ENCODE results near the gene ARID1B. TPM values are rescaled to one million over a fixed set of nuclear protein-coding genes. Genes with fewer than 3 reads are reported as not detected.

The ARID1B gene
- total and polyA plus RNA-seq, 10 of the 15 experiments (the other 5 are each of a cell fraction or from before 2014, with no cell fraction given), result 24.7 to 133 (median 54.6) TPM

DNA sequence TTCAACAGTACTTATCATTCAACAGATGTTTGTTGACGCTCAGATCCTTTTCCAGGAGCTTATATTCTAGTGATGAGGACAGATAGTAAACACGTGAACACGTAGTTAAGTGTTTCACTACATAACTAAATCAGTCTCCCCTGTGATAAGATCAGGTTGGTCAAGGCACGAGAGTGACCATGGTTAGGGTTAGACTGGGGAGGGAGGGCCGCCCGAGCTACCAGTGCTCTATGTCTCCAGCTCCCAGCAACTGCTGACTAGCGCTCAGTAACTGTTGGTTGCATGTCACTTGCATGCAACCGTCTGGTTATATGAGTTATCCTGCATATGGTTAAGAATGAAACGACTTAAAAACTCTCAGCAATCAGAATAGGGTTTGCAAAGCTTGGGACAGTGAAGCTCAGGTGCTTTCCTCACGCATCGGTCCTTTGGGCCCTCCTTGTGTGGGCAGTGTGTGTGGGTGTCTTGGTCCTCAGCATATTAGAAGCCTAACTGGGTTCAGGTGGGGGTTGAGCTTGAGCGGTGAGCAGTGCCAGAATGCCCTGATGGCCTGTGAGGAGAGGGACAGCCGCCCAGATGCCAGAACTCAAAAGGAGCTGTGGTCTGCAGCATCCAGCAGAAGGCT, 120.8 kb downstream of the ARID1B start (continued):
- TF ChIP-seq, protein P1, sequence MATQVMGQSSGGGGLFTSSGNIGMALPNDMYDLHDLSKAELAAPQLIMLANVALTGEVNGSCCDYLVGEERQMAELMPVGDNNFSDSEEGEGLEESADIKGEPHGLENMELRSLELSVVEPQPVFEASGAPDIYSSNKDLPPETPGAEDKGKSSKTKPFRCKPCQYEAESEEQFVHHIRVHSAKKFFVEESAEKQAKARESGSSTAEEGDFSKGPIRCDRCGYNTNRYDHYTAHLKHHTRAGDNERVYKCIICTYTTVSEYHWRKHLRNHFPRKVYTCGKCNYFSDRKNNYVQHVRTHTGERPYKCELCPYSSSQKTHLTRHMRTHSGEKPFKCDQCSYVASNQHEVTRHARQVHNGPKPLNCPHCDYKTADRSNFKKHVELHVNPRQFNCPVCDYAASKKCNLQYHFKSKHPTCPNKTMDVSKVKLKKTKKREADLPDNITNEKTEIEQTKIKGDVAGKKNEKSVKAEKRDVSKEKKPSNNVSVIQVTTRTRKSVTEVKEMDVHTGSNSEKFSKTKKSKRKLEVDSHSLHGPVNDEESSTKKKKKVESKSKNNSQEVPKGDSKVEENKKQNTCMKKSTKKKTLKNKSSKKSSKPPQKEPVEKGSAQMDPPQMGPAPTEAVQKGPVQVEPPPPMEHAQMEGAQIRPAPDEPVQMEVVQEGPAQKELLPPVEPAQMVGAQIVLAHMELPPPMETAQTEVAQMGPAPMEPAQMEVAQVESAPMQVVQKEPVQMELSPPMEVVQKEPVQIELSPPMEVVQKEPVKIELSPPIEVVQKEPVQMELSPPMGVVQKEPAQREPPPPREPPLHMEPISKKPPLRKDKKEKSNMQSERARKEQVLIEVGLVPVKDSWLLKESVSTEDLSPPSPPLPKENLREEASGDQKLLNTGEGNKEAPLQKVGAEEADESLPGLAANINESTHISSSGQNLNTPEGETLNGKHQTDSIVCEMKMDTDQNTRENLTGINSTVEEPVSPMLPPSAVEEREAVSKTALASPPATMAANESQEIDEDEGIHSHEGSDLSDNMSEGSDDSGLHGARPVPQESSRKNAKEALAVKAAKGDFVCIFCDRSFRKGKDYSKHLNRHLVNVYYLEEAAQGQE (IDR thresholded peaks at IDR 0.05; ENCODE audit: low read depth, low read length), result no peak
- TF ChIP-seq SPI1 (IDR thresholded peaks at IDR 0.05; ENCODE audit: borderline replicate concordance, insufficient read depth, low read depth, low read length), result no peak
- TF ChIP-seq CEBPB (IDR thresholded peaks at IDR 0.05; ENCODE audit: borderline replicate concordance in 1 of 2, low read depth in 2 of 2, low read length in 2 of 2), result no peak
- no peak for TF ChIP-seq RFX5 (IDR thresholded peaks at IDR 0.05; ENCODE audit: low read depth, low read length)

DNA sequence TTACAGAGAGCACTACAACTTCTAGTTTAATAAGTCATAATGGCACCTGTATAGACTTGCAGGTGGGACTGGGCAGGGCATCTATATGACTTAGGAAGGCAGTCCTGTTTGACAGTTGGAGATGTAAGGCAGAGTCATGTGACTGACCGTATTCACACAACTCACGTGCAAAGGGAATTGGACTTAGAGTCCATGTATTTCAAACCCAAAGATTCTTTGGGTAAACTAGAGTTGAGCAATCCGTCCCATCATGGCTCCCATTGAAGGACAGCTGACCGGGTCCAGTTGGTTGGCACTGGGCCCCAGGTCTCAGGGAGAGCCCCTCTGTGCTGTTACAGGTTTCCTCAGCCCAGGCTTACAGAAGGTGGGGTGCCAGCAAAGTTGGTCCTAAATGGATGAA, 121.9 kb downstream of the ARID1B start:
- FAIRE-seq (no peak), DNase-seq (ENCODE audit: low read depth, low spot score) (no peak), ATAC-seq (no peak)
- Histone ChIP-seq H3K9me3 (replicated peaks; ENCODE audit: control insufficient read depth, insufficient read depth, low read length) (no peaks in the 10 kb centered on the region), H4K20me1 (ENCODE audit: control insufficient read depth, insufficient read depth) (peaks cover 6% of the 10 kb centered on the region), H2AFZ (ENCODE audit: control insufficient read depth, low read depth, low read length) (no peak overlapping the region), H3K27me3 (replicated peaks in 1 of 2; ENCODE audit: control insufficient read depth in 2 of 2, insufficient read depth in 2 of 2, low read length in 1 of 2) (no peaks in the 10 kb centered on the region), H3K36me3 (ENCODE audit: control insufficient read depth in 2 of 2, insufficient read depth in 2 of 2, low read length in 1 of 2) (0 out of 4 replicates have a peak, but pooled peaks cover 2% of the 10 kb centered on the region in 2 experiments), H3K4me1 (ENCODE audit: control insufficient read depth, insufficient read depth, low read length) (no peaks in the 10 kb centered on the region), H3K79me2 (ENCODE audit: control insufficient read depth, insufficient read depth, low read length) (peaks cover 54% of the 10 kb centered on the region), H3K27ac (ENCODE audit: control insufficient read depth, insufficient read depth) (no peak overlapping the region), H3K9ac (ENCODE audit: control insufficient read depth, insufficient read depth, low read length) (no peak overlapping the region), H3K4me3 (no peak overlapping the region), H3K4me2 (ENCODE audit: control insufficient read depth, insufficient read depth) (no peak overlapping the region)
- TF ChIP-seq ESRRA (IDR thresholded peaks at IDR 0.05; ENCODE audit: low read length) (no peak), ZNF217 (IDR thresholded peaks at IDR 0.05) (no peak), ZNF384 (IDR thresholded peaks at IDR 0.05; ENCODE audit: borderline replicate concordance, low read depth, low read length) (no peak), MYC (IDR thresholded peaks at IDR 0.05; ENCODE audit: insufficient read depth, insufficient read length, insufficient replicate concordance, low read length, severe bottlenecking) (no peak), HDAC6 (IDR thresholded peaks at IDR 0.05; ENCODE audit: unreplicated experiment) (no peak)
- ChIA-PET CTCF (interaction anchor here (0.9 kb wide), 1 partner anchor 54 kb away, joined by 4 read pairs; no protein-coding TSS in a partner anchor), SMC1A (ENCODE audit: uncharacterized antibody, unreplicated experiment) (interaction anchor here (0.6 to 0.9 kb wide), 4 partner anchors 8 to 451 kb away, joined by 3 to 6 read pairs (median 4); no protein-coding TSS in a partner anchor), POLR2A (interaction anchor here (0.5 kb wide), 1 partner anchor 23 kb away, joined by 5 read pairs; no protein-coding TSS in a partner anchor), RAD21 (ENCODE audit: unreplicated experiment) (interaction anchor here (0.8 to 1.2 kb wide), 4 partner anchors 11 to 178 kb away, joined by 3 read pairs; partner anchors contain the start of gene ARID1B)
- in situ Hi-C loops (cut with MboI), result no loop called here
- 98% methylated on average over 4 of the region's 4 CpGs for WGBS (ENCODE audit: insufficient coverage, insufficient replicate concordance, low lambda C conversion rate, missing lambda C conversion rate)
- BruUV-seq (replicated peaks), result no TSS peak
- intact Hi-C loops (cut with micrococcal nuclease; ENCODE audit: unreplicated experiment), result no loop called here

Data from GM12878 (cell line).